Iris pigment epithelial cell (primary cell): ENCODE measurements around the gene LOXHD1.
A peak's percentile ranks its signal among the peaks of the same experiment; 100 is the strongest.

Source experiments
- DNase-seq: peaks from one replicate; pipeline ENCODE4 v3.0.0-alpha.2; 2011; ENCODE audit warnings: low read depth

The LOXHD1 gene

GRCh38 chr18:46629361-46629760 is 27.7 kb downstream of the LOXHD1 start:
- no peak for DNase-seq

- DNase-seq = no peak
Measured at GRCh38 chr18:46628206-46628605, 28.8 kb downstream of the LOXHD1 start.

- DNase-seq = no peak
Measured at GRCh38 chr18:46627136-46627535, 29.9 kb downstream of the LOXHD1 start.

- no peak for DNase-seq
Measured at GRCh38 chr18:46625069-46625468, 32.0 kb downstream of the LOXHD1 start.

- DNase-seq = no peak
Measured at GRCh38 chr18:46624127-46624526, 32.9 kb downstream of the LOXHD1 start.

- no peak for DNase-seq
Measured at GRCh38 chr18:46623541-46623940, 33.5 kb downstream of the LOXHD1 start.

- DNase-seq = peak; percentile 23
Measured at GRCh38 chr18:46622999-46623398, 34.0 kb downstream of the LOXHD1 start.

GRCh38 chr18:46622451-46622850 is 34.6 kb downstream of the LOXHD1 start:
- no peak for DNase-seq

GRCh38 chr18:46621871-46622270 is 35.1 kb downstream of the LOXHD1 start:
- no peak for DNase-seq

- DNase-seq = no peak
Measured at GRCh38 chr18:46621111-46621766, 35.8 kb downstream of the LOXHD1 start.

- no peak for DNase-seq
Measured at GRCh38 chr18:46619559-46619958, 37.5 kb downstream of the LOXHD1 start.

GRCh38 chr18:46615720-46616119 is 41.3 kb downstream of the LOXHD1 start:
- no peak for DNase-seq

GRCh38 chr18:46609048-46609447 is 48.0 kb downstream of the LOXHD1 start:
- DNase-seq = no peak

GRCh38 chr18:46607926-46608325 is 49.1 kb downstream of the LOXHD1 start:
- no peak for DNase-seq

GRCh38 chr18:46601141-46601805 is 55.7 kb downstream of the LOXHD1 start:
- no peak for DNase-seq

GRCh38 chr18:46596119-46596518 is 60.9 kb downstream of the LOXHD1 start:
- peak; percentile 16 for DNase-seq

- DNase-seq = no peak
Measured at GRCh38 chr18:46591783-46592391, 65.1 kb downstream of the LOXHD1 start.

GRCh38 chr18:46590103-46590502 is 66.9 kb downstream of the LOXHD1 start:
- DNase-seq = no peak

- no peak for DNase-seq
Measured at GRCh38 chr18:46588971-46589660, 67.9 kb downstream of the LOXHD1 start.

- DNase-seq = no peak
Measured at GRCh38 chr18:46587600-46587999, 69.4 kb downstream of the LOXHD1 start.

GRCh38 chr18:46583711-46584110 is 73.3 kb downstream of the LOXHD1 start:
- no peak for DNase-seq

GRCh38 chr18:46581648-46582047 is 75.4 kb downstream of the LOXHD1 start:
- no peak for DNase-seq

- DNase-seq = no peak
Measured at GRCh38 chr18:46578987-46579386, 78.0 kb downstream of the LOXHD1 start.
